Measurements from ENCODE around the gene GOSR2. TPM values are rescaled to one million over a fixed set of nuclear protein-coding genes. Genes with fewer than 3 reads are reported as not detected.
A peak's percentile ranks its signal among the peaks of the same experiment; 100 is the strongest.

The GOSR2 gene
- total RNA-seq, 1 donor from 2014 or later: 57.1 TPM

DNA sequence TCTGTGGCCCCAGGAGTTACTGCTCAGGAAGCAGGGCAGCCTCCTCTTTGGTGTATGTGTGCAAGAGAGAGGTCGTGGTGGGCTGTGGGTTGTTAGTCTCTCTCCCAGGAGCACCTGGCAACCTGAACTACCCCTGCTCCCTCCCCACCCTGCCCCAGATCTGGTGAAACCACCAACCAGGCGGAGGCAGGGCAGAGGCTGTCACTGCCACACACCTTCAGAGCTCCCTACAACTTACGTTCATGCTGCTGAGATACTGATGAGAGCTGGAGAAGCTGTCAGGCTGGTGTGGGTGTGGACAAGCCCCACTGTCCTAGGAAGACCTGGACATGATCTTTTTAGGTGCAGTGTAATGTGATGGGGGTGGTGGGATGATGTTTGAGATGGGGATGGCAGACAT lies 24.3 kb downstream of the GOSR2 start:
- no peaks in the 10 kb centered on the region for H3K36me3 Mint-ChIP-seq (ENCODE audit: insufficient read depth)
- H3K4me1 Mint-ChIP-seq (ENCODE audit: low read depth): peaks cover 10% of the 10 kb centered on the region
- H3K9me3 Mint-ChIP-seq (ENCODE audit: low read depth): no peaks in the 10 kb centered on the region
- peak overlapping the region; percentile 33 for H3K27ac Mint-ChIP-seq
- no peak overlapping the region for H3K4me3 Mint-ChIP-seq (ENCODE audit: low read depth)
- H3K27me3 Mint-ChIP-seq: peaks cover 27% of the 10 kb centered on the region
- TF ChIP-seq, protein P1, sequence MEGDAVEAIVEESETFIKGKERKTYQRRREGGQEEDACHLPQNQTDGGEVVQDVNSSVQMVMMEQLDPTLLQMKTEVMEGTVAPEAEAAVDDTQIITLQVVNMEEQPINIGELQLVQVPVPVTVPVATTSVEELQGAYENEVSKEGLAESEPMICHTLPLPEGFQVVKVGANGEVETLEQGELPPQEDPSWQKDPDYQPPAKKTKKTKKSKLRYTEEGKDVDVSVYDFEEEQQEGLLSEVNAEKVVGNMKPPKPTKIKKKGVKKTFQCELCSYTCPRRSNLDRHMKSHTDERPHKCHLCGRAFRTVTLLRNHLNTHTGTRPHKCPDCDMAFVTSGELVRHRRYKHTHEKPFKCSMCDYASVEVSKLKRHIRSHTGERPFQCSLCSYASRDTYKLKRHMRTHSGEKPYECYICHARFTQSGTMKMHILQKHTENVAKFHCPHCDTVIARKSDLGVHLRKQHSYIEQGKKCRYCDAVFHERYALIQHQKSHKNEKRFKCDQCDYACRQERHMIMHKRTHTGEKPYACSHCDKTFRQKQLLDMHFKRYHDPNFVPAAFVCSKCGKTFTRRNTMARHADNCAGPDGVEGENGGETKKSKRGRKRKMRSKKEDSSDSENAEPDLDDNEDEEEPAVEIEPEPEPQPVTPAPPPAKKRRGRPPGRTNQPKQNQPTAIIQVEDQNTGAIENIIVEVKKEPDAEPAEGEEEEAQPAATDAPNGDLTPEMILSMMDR (IDR thresholded peaks at IDR 0.05; ENCODE audit: unreplicated experiment): no peak
- DNase-seq (ENCODE audit: low spot score, unreplicated experiment): no peak

DNA sequence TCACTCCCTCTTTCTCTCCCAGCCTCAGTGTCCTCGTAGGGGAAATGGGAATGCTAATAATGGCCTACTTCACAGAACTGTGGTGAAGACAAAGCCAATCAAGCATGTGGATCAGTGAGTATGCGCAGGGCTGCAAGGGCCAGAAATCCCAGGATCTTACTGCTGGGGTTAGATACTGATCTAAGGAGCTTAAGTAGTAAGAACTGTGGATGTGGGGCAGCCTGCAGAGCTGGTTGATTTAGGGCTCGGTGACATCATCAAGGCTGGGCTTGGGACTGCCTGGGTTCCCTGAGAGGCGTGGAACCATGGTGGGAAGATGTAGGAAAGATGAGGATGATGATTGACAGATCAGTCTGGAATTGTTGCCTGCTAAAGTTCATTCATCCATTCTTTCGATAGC lies 25.6 kb downstream of the GOSR2 start:
- Mint-ChIP-seq H3K9me3 (ENCODE audit: low read depth) (no peaks in the 10 kb centered on the region), H3K27me3 (peaks cover 33% of the 10 kb centered on the region), H3K4me1 (ENCODE audit: low read depth) (peaks cover 7% of the 10 kb centered on the region), H3K27ac (no peak overlapping the region), H3K36me3 (ENCODE audit: insufficient read depth) (no peaks in the 10 kb centered on the region), H3K4me3 (ENCODE audit: low read depth) (no peak overlapping the region)
- TF ChIP-seq, protein P1 (IDR thresholded peaks at IDR 0.05; ENCODE audit: unreplicated experiment): no peak
- DNase-seq (ENCODE audit: low spot score, unreplicated experiment): no peak

DNA sequence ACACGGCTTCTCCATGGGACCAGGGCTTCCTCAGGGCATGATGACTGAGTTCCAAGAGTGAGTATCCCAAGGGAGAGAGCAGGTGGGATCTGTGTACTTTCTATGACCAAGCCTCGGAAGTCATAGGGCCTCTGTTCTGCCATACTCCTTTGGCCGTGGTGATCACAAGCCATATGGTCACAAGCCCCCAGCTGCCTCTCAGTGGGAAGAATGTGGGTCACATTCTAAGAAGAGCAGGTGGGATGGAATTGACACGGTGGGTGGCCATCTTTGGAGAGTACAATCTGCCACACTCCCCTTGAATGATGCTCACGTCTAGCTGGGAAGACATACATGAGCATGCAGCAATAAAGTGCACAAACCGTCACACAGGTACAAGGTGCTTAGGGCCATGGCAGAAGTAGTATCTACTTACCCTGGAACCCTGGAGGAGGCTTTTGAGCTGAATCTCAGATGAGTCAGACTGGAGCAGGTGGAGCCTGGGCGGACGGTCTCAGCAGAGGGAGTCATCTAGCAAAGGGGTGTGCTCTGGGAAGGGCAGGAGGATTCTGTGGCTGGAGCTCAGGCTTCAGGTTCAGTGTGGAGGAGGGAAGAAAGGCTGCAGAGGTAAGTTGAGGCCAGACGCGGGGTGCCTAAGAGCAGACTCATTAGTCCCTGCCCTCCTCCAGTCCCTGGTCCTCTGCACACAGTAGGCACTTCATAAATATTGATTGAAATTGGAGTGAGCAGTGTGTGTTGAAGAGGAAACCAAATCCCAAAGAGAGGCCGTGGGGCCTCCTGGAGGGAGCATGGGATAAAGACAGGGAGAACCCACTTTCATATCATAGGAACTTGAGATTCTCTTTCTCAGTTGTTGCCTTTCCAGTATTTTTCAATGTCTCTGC lies 26.6 kb downstream of the GOSR2 start:
- no peak for DNase-seq (ENCODE audit: low spot score, unreplicated experiment)
- no peak overlapping the region for H3K4me3 Mint-ChIP-seq (ENCODE audit: low read depth)
- H3K9me3 Mint-ChIP-seq (ENCODE audit: low read depth): no peaks in the 10 kb centered on the region
- peak overlapping the region; percentile 22 for H3K27ac Mint-ChIP-seq
- TF ChIP-seq, protein P1 (IDR thresholded peaks at IDR 0.05; ENCODE audit: unreplicated experiment): no peak
- H3K36me3 Mint-ChIP-seq (ENCODE audit: insufficient read depth): no peaks in the 10 kb centered on the region
- peaks cover 4% of the 10 kb centered on the region for H3K4me1 Mint-ChIP-seq (ENCODE audit: low read depth)
- peaks cover 33% of the 10 kb centered on the region for H3K27me3 Mint-ChIP-seq

DNA sequence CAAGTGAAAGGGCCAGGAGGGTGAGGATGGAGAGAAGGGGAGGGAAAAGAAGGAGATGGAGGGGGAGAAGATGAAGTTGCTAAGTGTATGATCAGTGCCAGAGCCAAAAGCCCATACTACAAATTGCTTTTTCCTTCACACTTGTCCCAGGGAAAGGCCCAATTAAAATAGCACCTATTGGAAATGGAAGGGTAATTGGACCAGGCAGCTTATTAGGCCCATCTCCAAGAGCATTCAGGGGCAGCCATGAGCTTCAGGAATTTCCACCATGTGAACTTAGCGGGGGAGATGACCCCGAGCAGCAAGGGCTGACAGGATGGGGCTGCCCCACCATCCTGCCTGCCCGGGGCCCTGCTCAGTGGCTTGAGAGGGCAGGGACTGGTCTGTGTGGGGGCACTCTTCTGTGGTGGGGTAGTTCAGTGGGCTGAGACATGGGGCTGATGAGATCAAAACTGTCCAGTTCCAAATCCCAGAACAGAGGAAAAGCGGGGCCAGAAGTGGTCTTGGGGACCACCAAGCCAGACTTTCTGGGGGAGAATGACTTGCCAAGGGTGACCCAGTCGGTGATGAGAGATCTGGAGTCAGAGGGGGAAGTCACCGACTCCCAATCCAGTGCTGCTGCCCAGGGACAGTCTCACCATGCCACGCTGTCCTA lies 27.5 kb downstream of the GOSR2 start:
- no peak overlapping the region for H3K4me3 Mint-ChIP-seq (ENCODE audit: low read depth)
- DNase-seq (ENCODE audit: low spot score, unreplicated experiment): no peak
- no peaks in the 10 kb centered on the region for H3K36me3 Mint-ChIP-seq (ENCODE audit: insufficient read depth)
- no peaks in the 10 kb centered on the region for H3K9me3 Mint-ChIP-seq (ENCODE audit: low read depth)
- peaks cover 30% of the 10 kb centered on the region for H3K27me3 Mint-ChIP-seq
- TF ChIP-seq, protein P1 (IDR thresholded peaks at IDR 0.05; ENCODE audit: unreplicated experiment): no peak
- H3K27ac Mint-ChIP-seq: no peak overlapping the region
- H3K4me1 Mint-ChIP-seq (ENCODE audit: low read depth): no peaks in the 10 kb centered on the region

DNA sequence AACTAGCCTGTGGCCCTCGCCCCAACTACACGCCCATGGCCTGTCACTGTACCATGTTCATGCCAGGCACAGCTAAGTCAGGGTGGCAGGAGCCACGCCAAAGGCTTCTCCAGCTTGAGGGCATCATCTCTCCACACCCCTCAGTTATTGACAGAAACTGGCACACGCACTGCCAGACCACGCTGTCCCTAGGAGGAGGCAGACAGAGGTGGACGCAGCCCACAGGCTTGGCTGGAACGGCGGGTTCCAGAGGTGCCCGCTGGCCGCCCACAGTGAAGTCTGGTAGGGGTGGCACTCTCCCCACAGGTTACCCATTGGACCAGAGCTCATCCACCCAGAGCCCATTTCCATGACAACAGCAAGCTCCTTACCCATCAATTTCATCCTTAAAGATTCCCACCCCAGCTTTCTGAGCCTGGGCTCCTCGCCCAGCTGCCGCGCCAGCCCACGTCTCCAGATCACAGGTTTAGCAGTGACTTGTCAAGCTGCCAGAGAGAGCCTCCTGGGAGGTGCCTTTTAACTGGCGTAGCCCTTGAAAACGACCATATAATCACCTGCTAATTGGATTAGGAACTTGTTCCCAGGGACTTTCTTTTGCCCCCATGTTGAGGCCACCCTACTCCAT lies 28.1 kb downstream of the GOSR2 start:
- Mint-ChIP-seq H3K4me1 (ENCODE audit: low read depth) (no peaks in the 10 kb centered on the region), H3K4me3 (ENCODE audit: low read depth) (no peak overlapping the region), H3K9me3 (ENCODE audit: low read depth) (no peaks in the 10 kb centered on the region), H3K36me3 (ENCODE audit: insufficient read depth) (peaks cover 1% of the 10 kb centered on the region), H3K27ac (no peak overlapping the region), H3K27me3 (peaks cover 33% of the 10 kb centered on the region)
- DNase-seq (ENCODE audit: low spot score, unreplicated experiment): no peak
- TF ChIP-seq, protein P1 (IDR thresholded peaks at IDR 0.05; ENCODE audit: unreplicated experiment): no peak

All from progenitor cell of endocrine pancreas (in vitro differentiated cells).